Measurements from ENCODE around the gene HIVEP3.

HIVEP3 gene

DNA sequence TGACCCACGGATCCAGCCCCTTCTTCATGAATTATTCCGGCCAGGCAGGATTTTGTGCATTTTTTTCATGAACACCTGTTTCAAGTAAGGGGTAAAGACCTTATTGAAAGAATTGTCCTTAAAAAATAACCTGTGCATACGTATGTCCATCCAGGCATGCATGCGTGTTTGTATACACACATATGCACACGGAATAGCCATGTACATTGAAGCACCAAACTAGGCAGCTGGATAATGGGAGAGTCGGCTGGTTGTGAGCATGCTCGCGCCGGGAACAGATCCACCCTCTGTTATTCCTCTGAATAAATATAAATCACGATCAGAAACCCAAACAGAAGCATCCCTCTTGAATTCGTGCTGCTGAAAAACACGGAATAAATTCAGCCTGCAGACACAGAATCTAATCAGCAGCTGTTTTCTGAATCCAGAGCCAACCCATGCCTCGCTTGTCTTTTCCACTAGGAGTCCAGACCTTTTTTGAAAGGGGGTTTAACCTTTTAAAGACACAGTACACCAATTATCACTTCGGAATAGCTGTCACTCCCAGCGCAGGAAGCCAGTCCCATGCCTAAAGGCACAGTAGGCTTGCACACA lies at the start of gene HIVEP3:
HIVEP3 (minus strand) TSS at position 473 of the 594 bp plus-strand sequence.
- peak within 1 kb of the TSS; percentile 64 for H3K4me3 ChIP-seq (ENCODE audit: low read depth, low read length)
- TF ChIP-seq, protein P1, sequence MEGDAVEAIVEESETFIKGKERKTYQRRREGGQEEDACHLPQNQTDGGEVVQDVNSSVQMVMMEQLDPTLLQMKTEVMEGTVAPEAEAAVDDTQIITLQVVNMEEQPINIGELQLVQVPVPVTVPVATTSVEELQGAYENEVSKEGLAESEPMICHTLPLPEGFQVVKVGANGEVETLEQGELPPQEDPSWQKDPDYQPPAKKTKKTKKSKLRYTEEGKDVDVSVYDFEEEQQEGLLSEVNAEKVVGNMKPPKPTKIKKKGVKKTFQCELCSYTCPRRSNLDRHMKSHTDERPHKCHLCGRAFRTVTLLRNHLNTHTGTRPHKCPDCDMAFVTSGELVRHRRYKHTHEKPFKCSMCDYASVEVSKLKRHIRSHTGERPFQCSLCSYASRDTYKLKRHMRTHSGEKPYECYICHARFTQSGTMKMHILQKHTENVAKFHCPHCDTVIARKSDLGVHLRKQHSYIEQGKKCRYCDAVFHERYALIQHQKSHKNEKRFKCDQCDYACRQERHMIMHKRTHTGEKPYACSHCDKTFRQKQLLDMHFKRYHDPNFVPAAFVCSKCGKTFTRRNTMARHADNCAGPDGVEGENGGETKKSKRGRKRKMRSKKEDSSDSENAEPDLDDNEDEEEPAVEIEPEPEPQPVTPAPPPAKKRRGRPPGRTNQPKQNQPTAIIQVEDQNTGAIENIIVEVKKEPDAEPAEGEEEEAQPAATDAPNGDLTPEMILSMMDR (IDR thresholded peaks at IDR 0.05; ENCODE audit: insufficient read depth, low read depth, low read length, missing control alignments) = no peak
- no peak for DNase-seq (ENCODE audit: low read depth)

- no peak overlapping the region for H3K4me3 ChIP-seq (ENCODE audit: low read depth, low read length)
- TF ChIP-seq, protein P1 (IDR thresholded peaks at IDR 0.05; ENCODE audit: insufficient read depth, low read depth, low read length, missing control alignments) = no peak
- DNase-seq (ENCODE audit: low read depth) = peak; percentile 40
Observed at GRCh38 chr1:41964400-41964799, 45.7 kb upstream of the HIVEP3 start.

DNA sequence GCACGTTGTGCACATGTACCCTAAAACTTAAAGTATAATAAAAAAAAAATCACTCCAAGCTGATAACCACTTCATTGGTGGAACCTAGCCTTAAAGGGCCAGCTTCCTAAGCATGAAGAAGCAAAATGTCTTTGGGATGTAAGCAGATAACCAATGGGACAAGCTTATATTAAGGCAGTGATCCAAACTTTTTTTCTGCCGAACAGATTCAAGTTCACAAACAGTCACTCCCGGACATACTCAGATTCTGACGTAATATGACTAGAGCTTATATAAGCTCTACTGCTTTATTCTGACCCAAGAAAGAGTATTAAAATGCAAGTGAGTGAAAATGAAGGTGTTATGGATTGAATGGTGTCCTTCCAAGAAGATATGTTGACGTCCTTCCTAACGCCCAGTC lies 44.9 kb upstream of the HIVEP3 start:
- TF ChIP-seq, protein P1 (IDR thresholded peaks at IDR 0.05; ENCODE audit: insufficient read depth, low read depth, low read length, missing control alignments) = no peak
- no peak overlapping the region for H3K4me3 ChIP-seq (ENCODE audit: low read depth, low read length)
- DNase-seq (ENCODE audit: low read depth) = no peak

- DNase-seq (ENCODE audit: low read depth) = peak; percentile 24
- no peak overlapping the region for H3K4me3 ChIP-seq (ENCODE audit: low read depth, low read length)
- TF ChIP-seq, protein P1 (IDR thresholded peaks at IDR 0.05; ENCODE audit: insufficient read depth, low read depth, low read length, missing control alignments) = no peak
Observed at GRCh38 chr1:41958015-41958673, 39.4 kb upstream of the HIVEP3 start.

GRCh38 chr1:41957568-41957967 lies 38.8 kb upstream of the HIVEP3 start:
- TF ChIP-seq, protein P1 (IDR thresholded peaks at IDR 0.05; ENCODE audit: insufficient read depth, low read depth, low read length, missing control alignments) = no peak
- DNase-seq (ENCODE audit: low read depth) = no peak
- no peak overlapping the region for H3K4me3 ChIP-seq (ENCODE audit: low read depth, low read length)

DNA sequence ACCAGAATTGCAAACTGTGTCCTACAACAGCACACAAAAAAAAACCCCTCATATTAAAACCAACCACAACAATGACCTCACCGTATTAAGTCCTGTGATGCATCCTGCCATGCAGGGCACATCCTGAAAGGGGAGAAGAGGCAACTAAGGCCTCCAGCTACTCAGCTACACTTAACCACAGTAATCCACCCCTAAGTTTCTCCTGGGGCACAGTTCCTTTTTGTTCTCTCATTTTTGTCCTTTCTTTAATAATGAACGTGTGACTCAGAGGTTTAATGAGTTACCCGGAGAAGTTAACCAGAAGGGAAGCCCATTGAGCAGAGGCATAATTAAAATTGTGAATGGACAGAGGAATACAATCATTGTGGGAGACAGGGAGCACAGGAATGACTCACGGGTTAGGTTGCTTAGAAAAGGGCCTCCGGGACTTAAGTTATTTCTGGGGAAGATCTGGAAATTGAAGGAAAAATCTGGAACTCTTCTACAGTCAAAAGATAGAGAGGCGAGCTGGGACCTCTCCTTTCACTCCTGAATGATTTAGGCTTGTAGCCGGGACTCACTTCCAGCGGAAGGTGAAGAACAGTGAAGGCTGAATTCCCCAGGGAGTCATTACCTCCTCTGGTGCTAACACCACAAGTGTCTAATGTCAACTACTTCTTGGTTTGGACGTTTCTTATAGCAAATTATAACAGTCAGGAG lies 36.9 kb upstream of the HIVEP3 start:
- TF ChIP-seq, protein P1 (IDR thresholded peaks at IDR 0.05; ENCODE audit: insufficient read depth, low read depth, low read length, missing control alignments) = no peak
- peak; percentile 80 for DNase-seq (ENCODE audit: low read depth)
- no peak overlapping the region for H3K4me3 ChIP-seq (ENCODE audit: low read depth, low read length)

Data from GM12865 (cell line).